HEK293T (cell line): ENCODE results near the gene FRMD4B.
"Not testable (repeated sequence)": the region's sequence is repeated elsewhere in the genome, so short reads cannot be mapped to it uniquely, and the experiment has no call there.

Experiments used
- CTCF ChIA-PET: fragments of 350-600 bp; formaldehyde crosslinking; extraction: SDS; loops from one replicate; lab custom pipeline; 2021; ENCODE audit warnings: antibody characterized with exemption, inconsistent platforms; lab: Yijun Ruan, JAX
- POLR2A ChIA-PET: fragments of 350-600 bp; formaldehyde crosslinking; extraction: SDS; loops from one replicate; lab custom pipeline; 2020; ENCODE audit warnings: antibody characterized with exemption, inconsistent platforms; lab: Yijun Ruan, JAX
- DNase-seq: peaks from one replicate; pipeline ENCODE4 v3.0.0; 2012; ENCODE audit warnings: mixed read lengths; ENCODE audit errors: extremely low spot score
- ARNT ChIP-seq: fragments of 450-650 bp; IDR thresholded peaks from 2 replicates; pipeline ENCODE4 v1.6.1; 2017; ENCODE audit warnings: mild to moderate bottlenecking
- BHLHE40 ChIP-seq: fragments of 450-650 bp; IDR thresholded peaks from 2 replicates; pipeline ENCODE4 v1.6.1; 2016; ENCODE audit warnings: mild to moderate bottlenecking, moderate library complexity, borderline replicate concordance
- CTBP1 ChIP-seq: fragments of 450-650 bp; IDR thresholded peaks from 2 replicates; pipeline ENCODE4 v1.6.1; 2016; ENCODE audit warnings: borderline replicate concordance
- ELF4 ChIP-seq: fragments of 450-650 bp; IDR thresholded peaks from 2 replicates; pipeline ENCODE4 v1.6.1; 2017; ENCODE audit warnings: antibody characterized with exemption
- FOXA1 ChIP-seq: fragments of 450-650 bp; IDR thresholded peaks from 2 replicates; pipeline ENCODE4 v1.6.1; 2016; ENCODE audit warnings: mild to moderate bottlenecking
- FOXK2 ChIP-seq: fragments of 450-650 bp; IDR thresholded peaks from 2 replicates; pipeline ENCODE4 v1.6.1; 2016; ENCODE audit warnings: mild to moderate bottlenecking
- FOXM1 ChIP-seq: fragments of 450-650 bp; IDR thresholded peaks from 2 replicates; pipeline ENCODE4 v1.6.1; 2017; ENCODE audit warnings: mild to moderate bottlenecking, borderline replicate concordance
- HDGF ChIP-seq: fragments of 450-650 bp; IDR thresholded peaks from 2 replicates; pipeline ENCODE4 v1.6.1; 2017; ENCODE audit warnings: antibody characterized with exemption, borderline replicate concordance
- L3MBTL2 ChIP-seq: fragments of 450-650 bp; conservative IDR thresholded peaks from 2 replicates; pipeline ENCODE4 v1.6.1; 2016; ENCODE audit warnings: mild to moderate bottlenecking
- LEF1 ChIP-seq: fragments of 450-650 bp; IDR thresholded peaks from 2 replicates; pipeline ENCODE4 v1.6.1; 2017; ENCODE audit warnings: mild to moderate bottlenecking, borderline replicate concordance
- NFRKB ChIP-seq: fragments of 450-650 bp; IDR thresholded peaks from 2 replicates; pipeline ENCODE4 v1.6.1; 2016; ENCODE audit warnings: mild to moderate bottlenecking, moderate library complexity
- SP1 ChIP-seq: fragments of 450-650 bp; IDR thresholded peaks from 2 replicates; pipeline ENCODE4 v1.6.1; 2017
- SUZ12 ChIP-seq: fragments of 450-650 bp; IDR thresholded peaks from 2 replicates; pipeline ENCODE4 v1.6.1; 2016; ENCODE audit warnings: mild to moderate bottlenecking
- TARDBP ChIP-seq: fragments of 450-650 bp; IDR thresholded peaks from 2 replicates; pipeline ENCODE4 v1.6.1; 2016
- TF ChIP-seq, protein P1 (sequence below): fragments of 450-650 bp; IDR thresholded peaks from 2 replicates; pipeline ENCODE4 v1.6.1; 2016

FRMD4B gene

GRCh38 chr3:69290430-69290829 lies 95.5 kb downstream of the FRMD4B start:
- CTCF ChIA-PET = no interaction called here
- TF ChIP-seq CTBP1 = no peak
- no peak for TF ChIP-seq LEF1
- TF ChIP-seq, protein P1, sequence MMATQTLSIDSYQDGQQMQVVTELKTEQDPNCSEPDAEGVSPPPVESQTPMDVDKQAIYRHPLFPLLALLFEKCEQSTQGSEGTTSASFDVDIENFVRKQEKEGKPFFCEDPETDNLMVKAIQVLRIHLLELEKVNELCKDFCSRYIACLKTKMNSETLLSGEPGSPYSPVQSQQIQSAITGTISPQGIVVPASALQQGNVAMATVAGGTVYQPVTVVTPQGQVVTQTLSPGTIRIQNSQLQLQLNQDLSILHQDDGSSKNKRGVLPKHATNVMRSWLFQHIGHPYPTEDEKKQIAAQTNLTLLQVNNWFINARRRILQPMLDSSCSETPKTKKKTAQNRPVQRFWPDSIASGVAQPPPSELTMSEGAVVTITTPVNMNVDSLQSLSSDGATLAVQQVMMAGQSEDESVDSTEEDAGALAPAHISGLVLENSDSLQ = no peak
- no peak for TF ChIP-seq HDGF
- no peak for TF ChIP-seq SP1
- no peak for TF ChIP-seq NFRKB
- no peak for TF ChIP-seq ARNT
- TF ChIP-seq FOXK2 = no peak
- no peak for DNase-seq
- POLR2A ChIA-PET = no interaction called here

GRCh38 chr3:69290006-69290405 lies 95.9 kb downstream of the FRMD4B start:
- TF ChIP-seq CTBP1 = no peak
- no peak for TF ChIP-seq NFRKB
- TF ChIP-seq, protein P1 = no peak
- no peak for TF ChIP-seq HDGF
- TF ChIP-seq SP1 = no peak
- TF ChIP-seq BHLHE40 = no peak
- no peak for TF ChIP-seq L3MBTL2
- TF ChIP-seq TARDBP = no peak
- no peak for TF ChIP-seq SUZ12
- TF ChIP-seq LEF1 = no peak
- no peak for DNase-seq
- CTCF ChIA-PET = no interaction called here
- POLR2A ChIA-PET = no interaction called here

DNA sequence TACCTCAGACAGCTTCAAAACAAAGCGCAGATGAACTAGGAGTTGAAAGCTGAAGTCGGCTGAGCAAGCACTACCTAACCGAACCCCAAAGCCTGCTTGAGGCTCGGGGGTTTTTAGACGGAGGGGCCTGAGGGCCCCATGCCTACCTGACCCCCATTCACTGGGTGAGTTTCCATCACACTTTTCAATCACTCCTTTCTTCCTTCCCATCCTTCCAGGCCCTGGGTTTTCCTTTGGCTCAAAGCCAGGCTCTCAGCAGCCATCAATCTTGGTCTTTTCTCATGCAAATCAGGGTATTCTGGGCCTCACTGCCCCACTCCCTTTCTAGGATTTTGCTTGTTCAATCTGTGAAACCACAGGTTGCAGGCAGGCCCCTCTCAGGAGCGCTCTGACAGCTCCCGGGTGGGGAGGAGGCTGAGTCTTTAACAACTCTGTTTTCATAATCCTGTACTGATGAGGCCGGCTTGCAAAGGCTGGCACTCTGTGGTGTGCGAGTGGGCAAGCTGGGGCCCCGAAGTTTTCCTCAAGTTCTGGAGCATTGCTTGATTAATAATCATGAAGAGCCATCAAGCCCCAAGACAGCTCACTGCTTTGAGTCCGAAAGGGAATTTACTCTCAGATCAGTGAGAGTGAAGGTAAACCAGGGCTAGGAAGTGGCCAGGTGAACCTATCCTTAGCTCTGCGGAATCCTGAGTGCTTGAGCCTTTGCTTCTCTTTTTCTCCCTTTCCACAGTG lies 97.6 kb downstream of the FRMD4B start:
- CTCF ChIA-PET = interaction anchor here (0.7 to 1.1 kb wide), 4 partner anchors 10 to 127 kb away, joined by 3 to 5 read pairs (median 4); no protein-coding TSS in a partner anchor
- POLR2A ChIA-PET = interaction anchor here (0.8 to 1.4 kb wide), 2 partner anchors 41 to 123 kb away, joined by 3 to 4 read pairs; no protein-coding TSS in a partner anchor
- TF ChIP-seq, protein P1 = peak; percentile 66
- no peak for TF ChIP-seq SP1
- TF ChIP-seq FOXK2 = no peak
- no peak for DNase-seq

GRCh38 chr3:69283913-69284611 lies 101.8 kb downstream of the FRMD4B start:
- ChIA-PET POLR2A (no interaction called here), CTCF (no interaction called here)
- TF ChIP-seq BHLHE40 = no peak
- no peak for TF ChIP-seq L3MBTL2
- no peak for TF ChIP-seq CTBP1
- no peak for TF ChIP-seq HDGF
- TF ChIP-seq LEF1 = no peak
- no peak for TF ChIP-seq SUZ12
- TF ChIP-seq TARDBP = no peak
- DNase-seq = no peak

DNA sequence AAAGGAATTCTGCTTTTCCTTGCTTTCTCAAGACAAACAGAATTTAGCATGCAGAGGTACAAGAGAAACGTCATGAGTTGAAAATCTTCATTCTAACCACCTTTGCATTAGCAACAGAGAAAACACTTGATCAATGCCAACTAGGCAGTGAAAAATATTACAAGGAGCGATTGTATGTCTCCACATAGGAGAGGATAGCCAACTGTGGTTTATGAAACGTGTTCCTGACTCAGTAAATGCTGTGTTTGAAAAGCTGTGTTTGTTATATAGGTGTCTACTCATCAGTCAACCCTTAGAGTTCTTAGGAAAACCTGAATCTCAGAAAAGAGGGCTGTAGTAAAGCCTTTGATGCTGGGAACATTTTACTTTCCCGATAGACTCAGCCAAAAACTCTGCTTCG lies 102.4 kb downstream of the FRMD4B start:
- no peak for TF ChIP-seq SP1
- TF ChIP-seq LEF1 = no peak
- no peak for TF ChIP-seq L3MBTL2
- TF ChIP-seq ELF4 = no peak
- no peak for TF ChIP-seq ARNT
- no peak for DNase-seq
- ChIA-PET CTCF (no interaction called here), POLR2A (no interaction called here)

- no peak for DNase-seq
- CTCF ChIA-PET = no interaction called here
- POLR2A ChIA-PET = no interaction called here
Observed at GRCh38 chr3:69282181-69282580, 103.7 kb downstream of the FRMD4B start.

GRCh38 chr3:69277403-69277802 lies 108.5 kb downstream of the FRMD4B start:
- CTCF ChIA-PET, POLR2A ChIA-PET, DNase-seq: not testable (repeated sequence)

More at GRCh38 chr3:69282181-69282580, 103.7 kb downstream of the FRMD4B start:
- TF ChIP-seq HDGF = no peak
- TF ChIP-seq, protein P1 = no peak
- TF ChIP-seq TARDBP = no peak
- TF ChIP-seq L3MBTL2 = no peak
- no peak for TF ChIP-seq SP1
- no peak for TF ChIP-seq FOXM1
- TF ChIP-seq LEF1 = no peak
- TF ChIP-seq SUZ12 = no peak
- no peak for TF ChIP-seq NFRKB
- TF ChIP-seq FOXK2 = no peak
- no peak for TF ChIP-seq ARNT
- TF ChIP-seq ELF4 = no peak
- TF ChIP-seq FOXA1 = no peak
